Loucy (cell line): ENCODE results near the gene MFSD6.

Experiments used
- EZH2phosphoT487 ChIP-seq: fragments of 200-600 bp; IDR thresholded peaks from 2 replicates; pipeline ENCODE4 v1.6.1; 2018; ENCODE audit warnings: antibody characterized with exemption, mild to moderate bottlenecking, moderate library complexity, borderline replicate concordance
- TF ChIP-seq, protein P1 (sequence below): fragments of 200-600 bp; sonication (generic); conservative IDR thresholded peaks from 2 replicates; pipeline ENCODE4 v1.5.1; 2014; ENCODE audit warnings: mild to moderate bottlenecking, antibody characterized with exemption, low read length

DNA sequence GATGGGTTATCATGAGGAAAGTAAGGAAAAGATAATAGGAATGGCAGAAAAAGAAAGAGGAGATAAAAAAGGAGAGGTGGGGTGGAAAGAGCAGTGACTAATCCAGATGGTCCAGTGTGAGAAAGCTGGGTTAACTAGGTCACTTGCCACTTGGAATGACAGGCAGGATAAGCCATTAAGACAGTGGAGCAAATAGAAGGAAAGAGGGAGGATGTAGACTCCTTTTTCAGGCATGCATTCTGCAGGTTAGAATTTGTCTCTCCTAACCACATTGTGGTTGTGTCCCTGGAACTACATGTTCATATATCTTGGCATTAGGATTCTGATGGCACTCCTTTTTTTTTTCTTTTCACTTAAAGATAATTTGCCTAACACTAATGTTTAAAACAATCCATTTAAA, 139.7 kb downstream of the MFSD6 start:
- TF ChIP-seq, protein P1, sequence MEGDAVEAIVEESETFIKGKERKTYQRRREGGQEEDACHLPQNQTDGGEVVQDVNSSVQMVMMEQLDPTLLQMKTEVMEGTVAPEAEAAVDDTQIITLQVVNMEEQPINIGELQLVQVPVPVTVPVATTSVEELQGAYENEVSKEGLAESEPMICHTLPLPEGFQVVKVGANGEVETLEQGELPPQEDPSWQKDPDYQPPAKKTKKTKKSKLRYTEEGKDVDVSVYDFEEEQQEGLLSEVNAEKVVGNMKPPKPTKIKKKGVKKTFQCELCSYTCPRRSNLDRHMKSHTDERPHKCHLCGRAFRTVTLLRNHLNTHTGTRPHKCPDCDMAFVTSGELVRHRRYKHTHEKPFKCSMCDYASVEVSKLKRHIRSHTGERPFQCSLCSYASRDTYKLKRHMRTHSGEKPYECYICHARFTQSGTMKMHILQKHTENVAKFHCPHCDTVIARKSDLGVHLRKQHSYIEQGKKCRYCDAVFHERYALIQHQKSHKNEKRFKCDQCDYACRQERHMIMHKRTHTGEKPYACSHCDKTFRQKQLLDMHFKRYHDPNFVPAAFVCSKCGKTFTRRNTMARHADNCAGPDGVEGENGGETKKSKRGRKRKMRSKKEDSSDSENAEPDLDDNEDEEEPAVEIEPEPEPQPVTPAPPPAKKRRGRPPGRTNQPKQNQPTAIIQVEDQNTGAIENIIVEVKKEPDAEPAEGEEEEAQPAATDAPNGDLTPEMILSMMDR: no peak
- no peak for TF ChIP-seq EZH2phosphoT487
